Activated naive CD8-positive, alpha-beta T cell (primary cell): ENCODE results near the gene SMAD6.

ENCODE experiments used
- H3K27ac Mint-ChIP-seq: one replicate; pipeline ENCODE4 v1.8.0; 2021; ENCODE audit warnings: mixed read lengths
- H3K27me3 Mint-ChIP-seq: one replicate; pipeline ENCODE4 v1.8.0; 2021; ENCODE audit warnings: mixed read lengths
- H3K36me3 Mint-ChIP-seq: one replicate; pipeline ENCODE4 v1.8.0; 2021; ENCODE audit warnings: mixed read lengths
- H3K4me1 Mint-ChIP-seq: one replicate; pipeline ENCODE4 v1.8.0; 2021; ENCODE audit warnings: low read depth, mixed read lengths
- H3K4me3 Mint-ChIP-seq: one replicate; pipeline ENCODE4 v1.8.0; 2021; ENCODE audit warnings: mild to moderate bottlenecking, mixed read lengths
- H3K9me3 Mint-ChIP-seq: one replicate; pipeline ENCODE4 v1.8.0; 2021; ENCODE audit warnings: low read depth, mixed read lengths

Gene SMAD6

DNA sequence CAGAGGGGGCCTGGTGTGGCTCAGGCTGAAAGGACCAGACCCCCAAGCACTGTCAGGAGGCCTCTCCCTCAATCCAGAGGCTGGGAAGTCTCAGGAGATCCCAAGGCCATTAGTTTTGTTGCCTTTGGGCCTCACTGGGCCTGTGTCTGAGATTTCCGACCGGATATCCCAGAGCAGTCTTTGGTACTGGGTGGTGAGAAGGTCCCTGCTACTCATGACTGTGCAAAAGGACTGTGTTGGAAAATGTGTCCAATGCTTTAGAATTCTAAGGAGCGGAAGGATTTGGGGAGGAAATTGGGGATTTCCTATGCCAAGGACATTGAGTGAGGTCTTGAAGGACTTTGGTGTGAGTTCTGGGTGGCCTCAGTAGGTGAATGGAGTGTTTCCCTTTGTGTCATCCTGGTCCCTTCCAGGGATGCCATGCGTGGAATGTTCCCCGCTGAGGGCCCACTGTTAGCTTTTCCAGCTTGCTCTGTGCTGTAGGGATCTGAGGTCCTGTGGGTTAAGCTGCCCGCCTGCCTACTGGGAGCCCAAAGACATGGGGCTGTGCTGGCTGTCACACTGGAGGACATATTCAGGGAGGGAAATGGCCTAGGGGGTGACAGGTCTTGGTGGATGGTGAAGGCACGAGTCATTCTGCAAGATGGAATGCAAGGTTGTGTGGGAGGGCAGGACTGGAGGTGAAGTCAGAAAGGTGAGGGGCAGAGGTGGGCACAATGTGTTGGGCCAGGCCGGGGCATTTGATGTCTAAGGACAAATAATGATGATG, 16.4 kb downstream of the SMAD6 start:
- Mint-ChIP-seq H3K36me3 (no peaks in the 10 kb centered on the region), H3K4me1 (peaks cover 9% of the 10 kb centered on the region), H3K27ac (no peak overlapping the region), H3K4me3 (no peak overlapping the region), H3K27me3 (no peaks in the 10 kb centered on the region), H3K9me3 (no peaks in the 10 kb centered on the region)

DNA sequence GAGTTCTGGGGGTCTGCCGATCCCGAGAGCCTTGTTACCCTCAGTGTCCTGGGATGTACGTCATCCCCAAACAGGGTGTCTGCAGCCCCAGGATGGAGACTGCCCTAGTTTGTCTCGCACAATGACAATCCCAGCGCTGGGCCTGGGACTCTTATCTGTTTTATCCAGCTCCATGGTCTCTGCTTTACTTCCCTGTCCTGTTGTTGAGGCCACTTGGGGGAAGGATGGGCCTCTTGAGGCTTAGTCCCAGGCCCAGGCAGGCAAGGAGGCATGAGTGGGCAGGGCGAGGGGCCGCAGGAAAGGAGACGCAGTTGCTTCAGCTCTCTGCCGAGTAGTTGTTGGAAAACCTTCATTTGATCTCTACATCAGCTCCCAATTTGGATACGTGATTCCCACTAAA, 17.4 kb downstream of the SMAD6 start:
- H3K4me1 Mint-ChIP-seq: peaks cover 9% of the 10 kb centered on the region
- H3K36me3 Mint-ChIP-seq: no peaks in the 10 kb centered on the region
- no peaks in the 10 kb centered on the region for H3K9me3 Mint-ChIP-seq
- no peaks in the 10 kb centered on the region for H3K27me3 Mint-ChIP-seq
- no peak overlapping the region for H3K27ac Mint-ChIP-seq
- no peak overlapping the region for H3K4me3 Mint-ChIP-seq

DNA sequence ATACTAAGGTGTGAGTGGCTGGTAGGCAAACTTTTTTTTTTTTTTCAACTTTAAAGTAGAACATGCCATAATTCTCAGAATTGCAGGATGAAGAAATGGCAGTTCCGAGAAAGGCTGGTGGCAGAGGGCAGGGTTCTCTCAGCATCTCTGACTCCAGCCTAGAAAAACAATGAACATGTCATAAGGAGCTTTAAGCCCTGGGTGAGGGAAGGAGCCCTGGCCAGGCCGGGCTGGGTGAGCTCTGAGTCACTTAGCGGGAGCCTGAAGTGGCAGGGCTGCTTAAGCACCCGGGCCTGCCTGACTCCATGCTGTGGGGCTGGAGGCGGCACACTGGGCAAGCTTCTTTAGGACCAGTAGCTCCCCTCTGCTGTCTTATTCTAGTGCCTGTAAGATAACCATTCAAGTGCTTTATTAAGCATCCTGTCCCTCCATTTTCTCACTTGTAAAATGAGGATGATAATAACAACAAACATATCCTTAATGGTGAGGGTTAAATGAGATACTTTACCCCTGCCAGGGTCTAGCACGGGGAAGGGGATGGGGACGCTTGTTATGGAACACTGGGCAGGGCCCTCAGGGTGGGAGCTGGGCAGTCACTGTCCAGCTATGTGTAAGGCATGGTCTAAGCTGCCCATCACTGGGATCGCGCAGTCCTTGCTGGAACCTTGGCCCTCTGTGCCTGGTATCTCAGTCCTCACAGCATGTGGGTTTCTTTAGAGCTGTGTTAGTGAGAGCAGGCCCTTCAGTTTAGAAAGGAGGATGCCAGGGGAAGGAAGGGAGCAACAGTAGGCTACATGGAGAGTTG, 18.4 kb downstream of the SMAD6 start:
- Mint-ChIP-seq H3K27ac (no peak overlapping the region), H3K36me3 (no peaks in the 10 kb centered on the region), H3K4me3 (no peak overlapping the region), H3K27me3 (no peaks in the 10 kb centered on the region), H3K4me1 (peaks cover 9% of the 10 kb centered on the region), H3K9me3 (no peaks in the 10 kb centered on the region)

DNA sequence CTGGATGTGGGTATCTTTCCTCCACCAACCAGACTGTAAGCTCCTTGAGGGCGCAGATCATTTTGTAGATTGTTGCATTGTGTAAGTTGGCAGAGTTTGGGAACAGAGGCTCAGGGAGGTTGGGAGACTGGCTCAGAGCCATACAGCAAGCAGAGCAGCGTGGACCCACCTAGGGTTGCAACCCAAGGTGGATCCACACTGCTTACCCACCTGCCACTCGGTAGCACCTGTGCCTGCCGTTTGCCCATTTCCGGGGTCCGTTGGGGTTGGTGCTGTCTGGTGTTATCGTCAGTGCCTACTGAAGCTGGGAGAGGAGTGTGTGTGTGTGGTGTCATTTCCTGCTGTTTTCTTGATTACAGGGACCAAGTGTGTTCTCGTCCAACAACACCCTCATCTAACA, 19.0 kb downstream of the SMAD6 start:
- Mint-ChIP-seq H3K27me3 (no peaks in the 10 kb centered on the region), H3K4me3 (no peak overlapping the region), H3K27ac (no peak overlapping the region), H3K4me1 (peaks cover 9% of the 10 kb centered on the region), H3K36me3 (no peaks in the 10 kb centered on the region), H3K9me3 (no peaks in the 10 kb centered on the region)

DNA sequence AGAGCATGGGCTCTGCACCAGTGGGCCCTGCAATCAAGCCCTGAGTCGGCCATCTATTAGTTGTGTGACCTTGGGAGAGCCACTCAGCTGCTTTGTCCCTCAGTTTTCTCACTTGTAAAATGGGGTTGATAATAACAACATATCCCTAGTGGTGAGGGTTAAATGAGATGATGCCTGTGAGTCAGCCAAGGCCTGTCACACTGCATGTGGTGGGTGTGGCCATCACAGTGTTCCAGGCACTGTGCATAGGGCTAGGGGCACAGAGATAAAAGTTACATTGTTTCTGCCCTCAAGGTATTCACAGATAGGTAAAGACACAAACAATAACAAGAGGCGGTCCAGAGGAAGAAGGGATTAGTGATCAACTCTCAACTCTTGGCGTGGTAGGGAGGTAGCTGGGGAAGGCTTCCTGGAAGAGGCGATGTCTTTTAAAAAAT, 19.5 kb downstream of the SMAD6 start:
- Mint-ChIP-seq H3K36me3 (no peaks in the 10 kb centered on the region), H3K27ac (no peak overlapping the region), H3K27me3 (no peaks in the 10 kb centered on the region), H3K9me3 (no peaks in the 10 kb centered on the region), H3K4me3 (no peak overlapping the region), H3K4me1 (peaks cover 9% of the 10 kb centered on the region)

DNA sequence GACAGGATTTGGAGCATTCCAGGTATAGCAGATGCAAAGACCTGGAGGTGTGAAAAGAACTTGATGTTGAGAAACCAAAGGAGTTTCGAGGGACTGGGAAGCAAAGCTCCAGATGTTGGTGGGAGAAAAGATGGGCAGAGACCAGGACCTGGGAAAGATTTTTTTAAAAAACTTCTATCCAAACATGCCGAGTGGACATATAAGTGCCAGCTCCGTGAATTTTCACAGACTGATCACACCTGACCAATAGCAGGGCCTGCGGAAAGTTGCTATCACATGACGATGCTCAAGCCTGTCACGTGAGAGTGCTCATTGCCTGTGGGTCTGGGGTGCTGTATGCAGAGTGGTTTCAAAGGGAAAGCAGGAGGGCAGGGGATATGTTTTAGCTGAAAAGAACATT, 19.9 kb downstream of the SMAD6 start:
- Mint-ChIP-seq H3K4me1 (peaks cover 9% of the 10 kb centered on the region), H3K4me3 (no peak overlapping the region), H3K9me3 (no peaks in the 10 kb centered on the region), H3K27me3 (no peaks in the 10 kb centered on the region), H3K27ac (no peak overlapping the region), H3K36me3 (no peaks in the 10 kb centered on the region)

DNA sequence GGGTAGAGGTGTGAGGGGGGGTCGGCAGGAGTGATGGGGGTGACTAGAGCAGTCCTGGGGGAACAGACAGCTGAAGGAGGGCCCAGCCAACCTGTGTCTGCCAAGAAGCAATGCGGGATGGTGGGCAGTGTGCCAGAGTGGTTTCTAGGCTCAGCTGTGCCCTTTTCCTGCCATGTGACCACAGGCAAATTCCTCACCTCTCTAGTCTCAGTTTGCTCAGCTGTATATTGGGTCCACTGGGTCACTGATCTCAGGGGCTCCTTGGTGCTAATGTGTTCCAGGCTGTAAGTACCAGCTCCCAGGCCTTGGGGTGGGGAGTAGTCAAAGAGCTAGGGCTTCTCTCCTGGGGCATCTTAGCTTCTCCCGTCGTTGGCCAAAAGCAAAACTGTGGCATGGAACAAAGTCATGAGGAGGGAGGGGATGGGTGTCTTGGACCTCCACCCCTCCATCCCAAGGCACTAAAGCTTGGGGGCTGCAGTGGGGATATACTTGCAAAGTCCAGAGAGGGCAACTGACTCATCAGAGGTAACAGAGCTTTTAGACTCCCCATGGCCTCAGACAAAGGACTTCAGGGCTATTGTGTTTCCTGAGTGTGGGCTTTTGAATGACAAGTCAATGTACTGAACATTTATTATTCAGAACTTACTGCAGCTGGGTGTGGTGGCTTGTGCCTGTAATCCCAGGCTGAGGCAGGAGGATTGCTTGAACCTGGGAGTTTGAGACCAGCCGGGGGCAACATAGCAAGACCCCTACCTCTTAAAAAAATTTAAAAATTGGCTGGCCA, 20.9 kb downstream of the SMAD6 start:
- Mint-ChIP-seq H3K4me3 (no peak overlapping the region), H3K9me3 (no peaks in the 10 kb centered on the region), H3K4me1 (peaks cover 9% of the 10 kb centered on the region), H3K27ac (no peak overlapping the region), H3K27me3 (no peaks in the 10 kb centered on the region), H3K36me3 (no peaks in the 10 kb centered on the region)

DNA sequence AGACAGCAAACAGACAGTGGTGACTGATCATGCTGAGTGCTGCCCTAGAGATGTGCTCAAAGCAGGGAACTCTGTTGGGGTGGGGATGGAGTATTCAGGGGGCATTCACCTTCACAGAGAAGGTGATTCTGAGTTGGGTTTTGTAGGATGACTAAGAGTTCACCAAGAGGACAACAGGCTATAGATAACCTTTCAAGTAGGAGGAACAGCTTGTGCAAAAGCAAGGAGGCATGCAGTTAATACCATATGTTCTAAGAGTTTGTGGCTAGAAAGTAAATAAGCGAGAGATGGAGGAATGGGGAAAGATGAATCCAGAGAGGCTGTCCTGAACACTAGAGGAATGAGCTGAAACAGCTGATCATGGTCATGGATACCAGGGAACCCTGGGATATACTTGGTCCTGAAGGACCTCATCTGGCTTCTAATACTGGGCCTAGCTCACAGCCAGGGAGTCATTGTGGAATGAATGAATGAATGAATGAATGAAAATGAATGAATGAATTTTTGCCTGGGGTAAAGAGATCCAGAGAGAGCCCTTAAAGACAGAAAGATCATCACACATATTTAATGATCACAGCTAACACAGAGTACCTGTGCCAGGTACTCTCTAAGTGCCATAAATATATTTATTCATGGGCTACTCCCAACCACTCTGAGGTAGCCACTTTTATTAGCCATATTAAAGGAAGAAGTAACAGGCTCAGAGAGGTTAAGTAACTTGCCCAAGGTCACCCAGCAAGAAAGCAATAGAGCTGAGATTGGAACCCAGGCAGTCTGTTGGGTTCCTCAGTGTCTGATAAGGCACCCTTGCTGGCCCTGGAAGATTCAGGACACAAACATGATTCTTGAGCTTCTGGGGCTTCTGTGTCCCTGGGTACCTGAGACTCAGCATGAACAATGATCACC, 22.0 kb downstream of the SMAD6 start:
- no peaks in the 10 kb centered on the region for H3K9me3 Mint-ChIP-seq
- no peak overlapping the region for H3K4me3 Mint-ChIP-seq

DNA sequence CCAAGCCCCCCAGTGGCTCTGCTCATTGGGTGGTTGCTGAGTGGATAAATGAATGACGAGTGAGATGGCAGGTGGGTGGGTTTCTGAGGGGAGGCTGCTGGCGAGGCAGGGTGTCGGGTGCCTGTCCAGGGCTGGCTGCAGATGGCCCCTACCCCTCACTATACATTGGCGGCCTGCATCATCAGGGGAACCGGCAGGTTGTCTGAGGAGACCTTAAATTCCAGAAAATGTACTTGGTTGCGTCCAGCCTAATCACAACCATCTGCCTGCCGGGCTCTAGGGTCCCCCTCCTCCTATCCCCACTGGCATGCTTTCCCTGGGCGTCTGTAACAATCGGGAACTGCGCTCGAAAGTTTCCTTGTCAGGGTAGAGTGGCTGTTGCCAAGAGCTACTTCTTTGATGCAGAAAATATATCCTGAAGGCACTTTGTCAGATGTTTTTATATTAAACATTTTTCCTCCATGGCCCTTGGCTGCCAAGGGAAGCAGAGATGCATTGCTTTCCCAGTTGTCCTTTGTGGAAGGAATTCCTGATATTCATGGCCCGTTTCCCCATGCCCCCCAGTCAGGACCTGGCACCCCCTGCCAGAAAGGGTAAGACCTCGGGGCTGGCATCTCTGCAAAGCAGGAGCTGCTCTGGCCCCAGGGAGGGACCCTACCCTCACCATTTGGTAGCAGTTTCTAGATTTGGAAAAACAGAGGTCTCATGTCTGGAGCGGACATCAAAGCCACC, 22.9 kb downstream of the SMAD6 start:
- Mint-ChIP-seq H3K4me1 (peaks cover 5% of the 10 kb centered on the region), H3K9me3 (no peaks in the 10 kb centered on the region), H3K4me3 (no peak overlapping the region), H3K27me3 (no peaks in the 10 kb centered on the region), H3K36me3 (no peaks in the 10 kb centered on the region), H3K27ac (no peak overlapping the region)

More for the DNA sequence above, 22.0 kb downstream of the SMAD6 start:
- Mint-ChIP-seq H3K4me1 (peaks cover 9% of the 10 kb centered on the region), H3K27me3 (no peaks in the 10 kb centered on the region), H3K36me3 (no peaks in the 10 kb centered on the region), H3K27ac (no peak overlapping the region)

DNA sequence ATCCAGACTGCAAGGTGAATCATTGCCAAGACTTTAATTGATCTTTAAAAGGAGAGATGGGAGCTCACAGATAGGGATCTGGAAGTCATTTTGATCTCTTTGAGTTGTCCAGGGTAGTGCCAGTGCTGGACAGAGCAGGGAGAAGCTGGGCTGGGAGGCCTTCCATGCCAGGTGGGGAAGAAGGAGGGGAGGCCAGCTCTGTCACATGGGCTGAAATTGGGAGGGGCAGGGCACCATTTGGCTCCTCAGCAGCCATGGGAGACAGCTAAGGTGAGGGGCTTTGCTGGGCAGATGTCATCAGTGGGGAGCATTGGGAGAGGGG, 23.4 kb downstream of the SMAD6 start:
- H3K27ac Mint-ChIP-seq: no peak overlapping the region
- peaks cover 1% of the 10 kb centered on the region for H3K4me1 Mint-ChIP-seq
- no peaks in the 10 kb centered on the region for H3K36me3 Mint-ChIP-seq
- no peak overlapping the region for H3K4me3 Mint-ChIP-seq
- no peaks in the 10 kb centered on the region for H3K27me3 Mint-ChIP-seq
- no peaks in the 10 kb centered on the region for H3K9me3 Mint-ChIP-seq

DNA sequence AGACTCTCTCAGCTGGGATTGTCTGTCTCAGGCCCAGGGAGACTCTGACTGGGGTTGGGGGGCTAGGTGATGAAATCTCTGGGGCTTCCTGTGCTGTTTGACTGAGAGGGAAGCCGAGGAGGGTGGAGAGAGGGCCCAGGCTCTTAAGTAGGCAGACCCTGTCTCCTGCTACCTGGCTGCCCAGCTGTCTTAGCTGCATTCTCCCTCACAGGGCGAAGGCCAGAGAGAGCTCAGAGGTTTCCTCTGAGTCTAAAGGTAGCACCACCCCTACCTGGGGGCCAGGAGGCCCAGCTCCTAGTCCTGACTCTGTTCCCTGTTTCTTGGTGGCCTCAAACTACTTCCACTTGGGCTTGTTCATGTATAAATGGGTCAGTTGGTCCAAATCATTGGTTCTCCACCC, 24.4 kb downstream of the SMAD6 start:
- H3K36me3 Mint-ChIP-seq: no peaks in the 10 kb centered on the region
- H3K9me3 Mint-ChIP-seq: no peaks in the 10 kb centered on the region
- H3K4me3 Mint-ChIP-seq: no peak overlapping the region
- H3K27ac Mint-ChIP-seq: no peak overlapping the region
- H3K27me3 Mint-ChIP-seq: no peaks in the 10 kb centered on the region
- H3K4me1 Mint-ChIP-seq: no peaks in the 10 kb centered on the region

DNA sequence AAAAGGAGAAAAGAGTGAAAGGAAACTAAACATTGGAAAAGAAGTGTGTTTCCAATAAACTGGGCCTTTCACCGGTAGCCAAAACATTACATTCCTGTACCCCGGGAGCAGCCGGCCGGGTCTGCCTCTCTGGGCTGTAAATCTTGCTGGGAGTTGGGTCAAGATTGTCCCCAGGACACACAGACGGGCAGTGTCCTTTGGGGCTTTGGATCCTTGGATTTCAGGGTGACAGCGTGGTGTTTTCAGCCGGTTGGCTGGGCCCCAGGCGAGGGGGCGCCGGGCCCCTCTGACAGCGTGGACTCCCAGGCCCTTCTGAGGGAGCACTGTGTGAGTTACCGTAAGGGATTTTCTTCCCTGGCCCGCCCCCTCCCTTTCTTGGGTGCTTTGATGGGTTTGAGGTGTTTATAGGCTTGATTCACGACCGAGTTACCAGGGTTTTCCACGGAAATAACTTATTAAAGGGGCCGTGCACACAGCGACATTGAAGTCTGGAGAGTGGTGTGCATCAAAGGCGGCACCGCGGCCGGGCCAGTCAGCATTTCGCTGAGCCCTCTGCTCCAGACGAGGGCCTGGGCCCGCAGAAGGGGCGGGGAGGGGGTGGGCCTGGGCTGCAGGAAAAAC, 27.4 kb downstream of the SMAD6 start:
- Mint-ChIP-seq H3K4me3 (no peak overlapping the region), H3K36me3 (no peaks in the 10 kb centered on the region), H3K27me3 (no peaks in the 10 kb centered on the region), H3K27ac (no peak overlapping the region), H3K9me3 (no peaks in the 10 kb centered on the region), H3K4me1 (no peaks in the 10 kb centered on the region)

DNA sequence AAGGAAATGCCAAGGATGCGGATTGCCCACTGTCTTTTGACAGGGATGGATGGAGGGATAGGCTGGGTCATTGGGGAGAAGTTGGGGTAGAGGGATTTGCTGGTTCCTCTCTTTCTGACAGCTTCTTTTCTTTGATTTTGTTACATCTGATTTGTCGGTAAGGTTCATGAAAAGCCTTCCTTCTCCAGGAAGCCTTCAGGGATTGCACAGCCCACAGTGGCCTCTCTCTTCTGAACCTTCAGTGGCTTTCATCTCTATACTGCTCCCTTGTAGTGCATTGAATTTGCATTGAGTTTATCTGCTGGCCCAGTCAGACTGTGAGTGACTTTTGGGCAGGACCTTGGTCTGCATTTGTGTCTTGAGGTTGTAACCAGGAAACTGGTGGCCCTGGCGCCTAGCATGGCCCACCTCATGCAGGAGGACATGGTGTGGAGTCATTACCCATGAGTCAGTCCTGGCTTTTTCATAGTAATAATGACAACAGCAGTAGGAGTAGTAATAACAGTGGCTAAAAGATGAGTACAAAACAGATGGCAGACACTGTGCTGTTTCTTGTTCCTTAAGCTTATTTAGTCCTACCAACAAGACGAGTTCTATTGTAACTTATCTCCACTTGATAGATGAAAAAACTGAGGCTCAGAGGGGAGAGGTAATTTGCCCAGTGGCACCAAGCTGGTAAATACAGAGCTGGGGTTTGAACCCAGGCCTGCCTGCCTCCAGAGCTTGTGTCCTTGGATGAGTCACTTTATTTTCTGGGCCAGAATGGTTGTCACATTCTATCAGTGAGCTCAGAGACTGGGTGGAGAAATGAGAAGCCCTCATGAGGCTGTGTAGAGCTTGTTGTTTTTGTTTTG, 28.4 kb downstream of the SMAD6 start:
- Mint-ChIP-seq H3K4me1 (no peaks in the 10 kb centered on the region), H3K27ac (no peak overlapping the region), H3K27me3 (no peaks in the 10 kb centered on the region)

More for the DNA sequence above, 28.4 kb downstream of the SMAD6 start:
- Mint-ChIP-seq H3K36me3 (no peaks in the 10 kb centered on the region), H3K9me3 (no peaks in the 10 kb centered on the region), H3K4me3 (no peak overlapping the region)
